GM23338 (cell line): Measurements from ENCODE around the gene CALM1. TPM values are rescaled to one million over a fixed set of nuclear protein-coding genes. Genes with fewer than 3 reads are reported as not detected.
A peak's percentile ranks its signal among the peaks of the same experiment; 100 is the strongest.

Experiments
- ATAC-seq: fragments of 200-7000 bp; cut with Tn5 transposase; 3 replicates; pipeline ENCODE4 v1.9.1; 2020
- DNase-seq: peaks from one replicate; pipeline ENCODE4 v3.0.0-alpha.2; 2015; ENCODE audit warnings: low spot score
- H2AFZ ChIP-seq: fragments of 200-600 bp; sonication (generic); 2 replicates; pipeline ENCODE4 v1.8.0; 2016; ENCODE audit warnings: antibody characterized with exemption, mild to moderate bottlenecking, moderate library complexity
- H3F3A ChIP-seq: fragments of 200-600 bp; sonication (generic); replicated peaks from 2 replicates; pipeline ENCODE4 v1.8.0; 2017; ENCODE audit warnings: antibody characterized with exemption, mixed run types, low read depth
- H3K27ac ChIP-seq: fragments of 200-600 bp; sonication (generic); 2 replicates; pipeline ENCODE4 v1.6.1; 2016; ENCODE audit warnings: low read depth
- H3K27me3 ChIP-seq: fragments of 200-600 bp; sonication (generic); 2 replicates; pipeline ENCODE4 v1.8.0; 2016; ENCODE audit warnings: mild to moderate bottlenecking, mixed run types, moderate library complexity; ENCODE audit not compliant: insufficient read depth
- H3K36me3 ChIP-seq: fragments of 200-600 bp; sonication (generic); 2 replicates; pipeline ENCODE4 v1.8.0; 2016; ENCODE audit warnings: mild to moderate bottlenecking; ENCODE audit not compliant: insufficient read depth
- H3K4me1 ChIP-seq: fragments of 200-600 bp; sonication (generic); 2 replicates; pipeline ENCODE4 v1.8.0; 2016; ENCODE audit warnings: mild to moderate bottlenecking, moderate library complexity; ENCODE audit not compliant: insufficient read depth
- H3K4me2 ChIP-seq: fragments of 200-600 bp; sonication (generic); 2 replicates; pipeline ENCODE4 v1.7.1; 2017; ENCODE audit warnings: mixed run types
- H3K4me3 ChIP-seq: fragments of 200-600 bp; sonication (generic); 2 replicates; pipeline ENCODE4 v1.6.1; 2016; ENCODE audit warnings: mixed run types
- H3K79me2 ChIP-seq: fragments of 200-600 bp; sonication (generic); replicated peaks from 2 replicates; pipeline ENCODE4 v1.8.0; 2017; ENCODE audit warnings: mild to moderate bottlenecking; ENCODE audit not compliant: insufficient read depth
- H3K9me2 ChIP-seq: fragments of 200-600 bp; sonication (generic); 2 replicates; pipeline ENCODE4 v1.8.0; 2017; ENCODE audit not compliant: insufficient read depth
- H4K20me1 ChIP-seq: fragments of 200-600 bp; sonication (generic); replicated peaks from 2 replicates; pipeline ENCODE4 v1.8.0; 2017; ENCODE audit warnings: mild to moderate bottlenecking; ENCODE audit not compliant: insufficient read depth
- H3K27ac Mint-ChIP-seq: 2 replicates; pipeline ENCODE4 v1.8.0; 2020; ENCODE audit warnings: inconsistent platforms, mild to moderate bottlenecking, moderate library complexity, mixed read lengths
- H3K27me3 Mint-ChIP-seq: 3 replicates; pipeline ENCODE4 v1.8.0; 2022; ENCODE audit warnings: low read depth, mild to moderate bottlenecking, moderate library complexity, mixed read lengths, inconsistent platforms; ENCODE audit not compliant: insufficient read depth, poor library complexity
- H3K36me3 Mint-ChIP-seq: 3 replicates; pipeline ENCODE4 v1.8.0; 2021; ENCODE audit warnings: low read depth, mild to moderate bottlenecking, inconsistent platforms, moderate library complexity, mixed read lengths
- H3K4me1 Mint-ChIP-seq: 3 replicates; pipeline ENCODE4 v1.8.0; 2020; ENCODE audit warnings: mild to moderate bottlenecking, inconsistent platforms, mixed read lengths
- H3K4me3 Mint-ChIP-seq: 3 replicates; pipeline ENCODE4 v1.8.0; 2021; ENCODE audit warnings: moderate library complexity, mild to moderate bottlenecking, inconsistent platforms, mixed read lengths
- H3K9me3 Mint-ChIP-seq: 3 replicates; pipeline ENCODE4 v1.8.0; 2020; ENCODE audit warnings: moderate library complexity, mild to moderate bottlenecking, inconsistent platforms, mixed read lengths
- CREB1 ChIP-seq: fragments of 250-450 bp; sonication (Bioruptor Pico); IDR thresholded peaks from 2 replicates; pipeline ENCODE4 v1.5.0; 2020; ENCODE audit warnings: low read depth, mild to moderate bottlenecking, moderate library complexity
- EZH2 ChIP-seq: fragments of 200-600 bp; sonication (generic); IDR thresholded peaks from one replicate; pipeline ENCODE4 v1.8.0; 2017; ENCODE audit warnings: antibody characterized with exemption, mild to moderate bottlenecking, low read depth; ENCODE audit not compliant: unreplicated experiment
- EZH2phosphoT487 ChIP-seq: fragments of 200-600 bp; sonication (generic); IDR thresholded peaks from one replicate; pipeline ENCODE4 v1.8.1; 2018; ENCODE audit warnings: antibody characterized with exemption; ENCODE audit not compliant: unreplicated experiment
- JUNB ChIP-seq: IDR thresholded peaks from one replicate; pipeline ENCODE4 v1.6.1; 2016; ENCODE audit warnings: antibody characterized with exemption; ENCODE audit not compliant: unreplicated experiment
- POLR2AphosphoS5 ChIP-seq: IDR thresholded peaks from 2 replicates; pipeline ENCODE4 v1.6.1; 2016; ENCODE audit warnings: antibody characterized with exemption, low read depth
- STAT1 ChIP-seq: IDR thresholded peaks from one replicate; pipeline ENCODE4 v1.6.1; 2016; ENCODE audit warnings: antibody characterized with exemption; ENCODE audit not compliant: unreplicated experiment
- ZNF114 ChIP-seq: fragments of 250-450 bp; sonication (Bioruptor Pico); IDR thresholded peaks from 2 replicates; pipeline ENCODE4 v1.5.0; 2020; ENCODE audit warnings: mild to moderate bottlenecking, moderate library complexity
- polyA plus RNA-seq: library from polyadenylated mRNA; unstranded; fragments of >200 nt; fragmentation: Nextera tagmentation; extraction: Ambion mirVana; gene quantifications from 2 replicates; pipeline ENCODE4 v1.2.1, GENCODE V29; 2016
- total RNA-seq: library from RNA; depleted of rRNA; stranded (reverse); fragments of >200 nt; shearing (Covaris generic); gene quantifications from 2 replicates; pipeline ENCODE4 v1.2.3, GENCODE V29; 2014
- TF ChIP-seq, protein P1 (sequence below), 2 experiments: fragments of 200-600 bp in 1 of 2; sonication (generic) in 1 of 2; conservative IDR thresholded peaks; 2 replicates each; pipeline versions ENCODE4 v1.5.1 to v1.6.1; 2016 to 2017; ENCODE audit warnings: antibody characterized with exemption in 2 of 2, low read depth in 2 of 2, mild to moderate bottlenecking in 2 of 2, moderate library complexity in 1 of 2
- TF ChIP-seq, protein P2 (sequence below): IDR thresholded peaks from 2 replicates; pipeline ENCODE4 v1.6.1; 2016; ENCODE audit warnings: antibody characterized with exemption

The CALM1 gene
- total and polyA plus RNA-seq, 2 experiments from 2014 or later = 308 to 2,024 TPM

DNA sequence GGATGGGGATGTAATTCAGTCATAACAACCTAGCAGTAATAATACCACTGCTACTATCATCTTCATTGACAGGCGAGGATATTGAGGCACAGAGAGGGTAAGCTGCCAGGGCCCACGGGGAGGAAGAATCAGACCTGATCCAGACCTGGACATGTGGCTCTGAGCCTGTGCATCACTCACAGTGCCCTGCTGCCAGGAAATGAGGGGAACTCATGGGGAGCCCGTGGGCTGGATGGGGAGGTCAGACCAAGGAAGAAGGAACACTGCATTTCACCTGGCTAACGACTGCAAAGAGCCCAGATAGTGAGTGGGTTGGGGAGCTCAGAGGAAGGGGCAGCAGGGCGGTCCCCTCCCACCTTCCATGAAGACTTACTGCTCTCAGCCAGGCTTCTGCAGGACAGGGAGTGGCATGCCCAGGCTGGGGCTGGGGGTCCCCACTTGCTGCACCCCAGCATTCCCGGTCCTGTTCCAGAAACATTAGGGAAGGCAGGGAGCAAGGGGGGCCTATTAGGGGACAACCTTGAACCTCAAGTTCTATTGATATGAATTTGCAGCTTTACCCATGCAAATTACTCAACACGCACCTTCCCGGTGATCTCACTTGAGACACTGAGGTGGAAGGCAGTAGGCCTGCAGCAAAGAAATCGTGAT lies 37.7 kb downstream of the CALM1 start:
- Histone ChIP-seq H3K27ac (no peak overlapping the region), H3F3A (peaks cover 3% of the 10 kb centered on the region; the same call in 1 of the 2 replicates), H2AFZ (no peak overlapping the region), H3K4me3 (no peak overlapping the region), H3K36me3 (no peaks in the 10 kb centered on the region), H3K27me3 (no peaks in the 10 kb centered on the region), H3K79me2 (no peaks in the 10 kb centered on the region), H3K4me1 (peaks cover 9% of the 10 kb centered on the region), H3K4me2 (no peak overlapping the region), H3K9me2 (no peaks in the 10 kb centered on the region), H4K20me1 (no peaks in the 10 kb centered on the region)
- ATAC-seq (no peak), DNase-seq (no peak)
- TF ChIP-seq EZH2 = no peak
- TF ChIP-seq POLR2AphosphoS5 = no peak
- no peak for TF ChIP-seq EZH2phosphoT487
- TF ChIP-seq STAT1 = no peak
- TF ChIP-seq, protein P1, sequence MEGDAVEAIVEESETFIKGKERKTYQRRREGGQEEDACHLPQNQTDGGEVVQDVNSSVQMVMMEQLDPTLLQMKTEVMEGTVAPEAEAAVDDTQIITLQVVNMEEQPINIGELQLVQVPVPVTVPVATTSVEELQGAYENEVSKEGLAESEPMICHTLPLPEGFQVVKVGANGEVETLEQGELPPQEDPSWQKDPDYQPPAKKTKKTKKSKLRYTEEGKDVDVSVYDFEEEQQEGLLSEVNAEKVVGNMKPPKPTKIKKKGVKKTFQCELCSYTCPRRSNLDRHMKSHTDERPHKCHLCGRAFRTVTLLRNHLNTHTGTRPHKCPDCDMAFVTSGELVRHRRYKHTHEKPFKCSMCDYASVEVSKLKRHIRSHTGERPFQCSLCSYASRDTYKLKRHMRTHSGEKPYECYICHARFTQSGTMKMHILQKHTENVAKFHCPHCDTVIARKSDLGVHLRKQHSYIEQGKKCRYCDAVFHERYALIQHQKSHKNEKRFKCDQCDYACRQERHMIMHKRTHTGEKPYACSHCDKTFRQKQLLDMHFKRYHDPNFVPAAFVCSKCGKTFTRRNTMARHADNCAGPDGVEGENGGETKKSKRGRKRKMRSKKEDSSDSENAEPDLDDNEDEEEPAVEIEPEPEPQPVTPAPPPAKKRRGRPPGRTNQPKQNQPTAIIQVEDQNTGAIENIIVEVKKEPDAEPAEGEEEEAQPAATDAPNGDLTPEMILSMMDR (conservative IDR thresholded peaks at IDR 0.05; ENCODE audit: low read depth in 2 of 2) = no peak
- no peak for TF ChIP-seq ZNF114 (CRISPR knock-in tag)
- TF ChIP-seq, protein P2, sequence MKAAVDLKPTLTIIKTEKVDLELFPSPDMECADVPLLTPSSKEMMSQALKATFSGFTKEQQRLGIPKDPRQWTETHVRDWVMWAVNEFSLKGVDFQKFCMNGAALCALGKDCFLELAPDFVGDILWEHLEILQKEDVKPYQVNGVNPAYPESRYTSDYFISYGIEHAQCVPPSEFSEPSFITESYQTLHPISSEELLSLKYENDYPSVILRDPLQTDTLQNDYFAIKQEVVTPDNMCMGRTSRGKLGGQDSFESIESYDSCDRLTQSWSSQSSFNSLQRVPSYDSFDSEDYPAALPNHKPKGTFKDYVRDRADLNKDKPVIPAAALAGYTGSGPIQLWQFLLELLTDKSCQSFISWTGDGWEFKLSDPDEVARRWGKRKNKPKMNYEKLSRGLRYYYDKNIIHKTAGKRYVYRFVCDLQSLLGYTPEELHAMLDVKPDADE = no peak
- no peak for TF ChIP-seq JUNB
- Mint-ChIP-seq H3K27me3 (peaks cover 7% of the 10 kb centered on the region), H3K27ac (no peak overlapping the region), H3K36me3 (no peaks in the 10 kb centered on the region), H3K4me1 (peaks cover 6% of the 10 kb centered on the region), H3K4me3 (no peak overlapping the region), H3K9me3 (no peaks in the 10 kb centered on the region)

DNA sequence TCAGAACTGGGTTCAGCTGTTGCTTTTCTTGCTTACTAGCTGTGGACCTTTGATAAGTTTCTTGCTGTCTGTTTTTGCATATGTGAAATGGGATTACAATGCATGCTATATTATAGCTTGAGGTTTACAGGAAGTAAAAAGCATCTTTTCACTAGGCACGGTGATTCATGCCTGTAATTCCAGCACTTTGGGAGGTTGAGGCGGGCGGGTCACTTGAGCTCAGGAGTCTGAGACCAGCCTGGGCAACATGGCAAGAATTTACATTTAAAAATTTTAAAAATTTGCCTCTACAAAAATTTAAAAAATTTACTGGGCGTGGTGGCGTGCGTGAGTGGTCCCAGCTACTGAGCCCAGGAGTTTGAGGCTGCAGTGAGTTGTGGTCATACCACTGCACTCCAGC lies 42.0 kb downstream of the CALM1 start:
- no peak overlapping the region for H3K4me3 ChIP-seq
- H3K4me2 ChIP-seq = no peak overlapping the region
- Mint-ChIP-seq H3K36me3 (no peaks in the 10 kb centered on the region), H3K4me1 (peaks cover 35% of the 10 kb centered on the region), H3K4me3 (no peak overlapping the region), H3K27me3 (peaks cover 7% of the 10 kb centered on the region), H3K9me3 (no peaks in the 10 kb centered on the region), H3K27ac (no peak overlapping the region)
- H3K79me2 ChIP-seq = no peaks in the 10 kb centered on the region
- no peak for ATAC-seq
- H3K4me1 ChIP-seq = peaks cover 45% of the 10 kb centered on the region
- DNase-seq = no peak
- no peaks in the 10 kb centered on the region for H3K36me3 ChIP-seq
- H3K27ac ChIP-seq = no peak overlapping the region
- peak overlapping the region; percentile 69; the same call in 1 of the 2 replicates for H2AFZ ChIP-seq
- no peaks in the 10 kb centered on the region for H3K9me2 ChIP-seq
- H3F3A ChIP-seq = peaks cover 6% of the 10 kb centered on the region; the same call in 1 of the 2 replicates
- H4K20me1 ChIP-seq = no peaks in the 10 kb centered on the region
- no peaks in the 10 kb centered on the region for H3K27me3 ChIP-seq
- TF ChIP-seq, protein P2 = no peak
- TF ChIP-seq, protein P1 (conservative IDR thresholded peaks at IDR 0.05; ENCODE audit: low read depth in 2 of 2) = no peak
- TF ChIP-seq CREB1 = no peak
